H9 (cell line): ENCODE measurements around the gene SPATA16. TPM values are rescaled to one million over a fixed set of nuclear protein-coding genes. Genes with fewer than 3 reads are reported as not detected.

Experiments used
- DNase-seq: peaks from one replicate; pipeline ENCODE4 v3.0.0-alpha.2; 2017
- H2AFZ ChIP-seq: one replicate; pipeline ENCODE4 v1.6.1; 2013; ENCODE audit warnings: mild to moderate bottlenecking, low read length, control low read depth, moderate library complexity
- H2AK5ac ChIP-seq: 2 replicates; pipeline ENCODE4 v1.6.1; 2013; ENCODE audit warnings: low read length, control low read depth, mixed read lengths; ENCODE audit not compliant: insufficient read length
- H2BK120ac ChIP-seq: one replicate; pipeline ENCODE4 v1.6.1; 2013; ENCODE audit warnings: low read depth, mild to moderate bottlenecking, low read length, control low read depth, inconsistent platforms; ENCODE audit not compliant: poor library complexity, severe bottlenecking
- H2BK12ac ChIP-seq: 2 replicates; pipeline ENCODE4 v1.6.1; 2013; ENCODE audit warnings: low read length, control low read depth, mixed read lengths, low read depth; ENCODE audit not compliant: insufficient read length
- H2BK15ac ChIP-seq: 2 replicates; pipeline ENCODE4 v1.6.1; 2013; ENCODE audit warnings: low read depth, low read length, control low read depth
- H2BK20ac ChIP-seq: one replicate; pipeline ENCODE4 v1.6.1; 2013; ENCODE audit warnings: low read depth, mild to moderate bottlenecking, low read length, control low read depth, inconsistent platforms; ENCODE audit not compliant: poor library complexity, severe bottlenecking
- H2BK5ac ChIP-seq: 2 replicates; pipeline ENCODE4 v1.6.1; 2013; ENCODE audit warnings: low read length, control low read depth, mixed read lengths; ENCODE audit not compliant: insufficient read length
- H3K14ac ChIP-seq: 2 replicates; pipeline ENCODE4 v1.6.1; 2013; ENCODE audit warnings: low read length, control low read depth; ENCODE audit not compliant: insufficient read depth
- H3K18ac ChIP-seq: 2 replicates; pipeline ENCODE4 v1.6.1; 2013; ENCODE audit warnings: low read depth, mild to moderate bottlenecking, mixed read lengths, low read length, control low read depth; ENCODE audit not compliant: insufficient read length
- H3K23ac ChIP-seq: 2 replicates; pipeline ENCODE4 v1.6.1; 2013; ENCODE audit warnings: low read length, control low read depth, mixed read lengths, low read depth; ENCODE audit not compliant: insufficient read length
- H3K23me2 ChIP-seq: 2 replicates; pipeline ENCODE4 v1.6.1; 2013; ENCODE audit warnings: low read depth, mild to moderate bottlenecking, mixed read lengths, low read length, control low read depth; ENCODE audit not compliant: insufficient read length, poor library complexity, severe bottlenecking
- H3K27ac ChIP-seq: 2 replicates; pipeline ENCODE4 v1.5.1; 2013; ENCODE audit warnings: low read length, control low read depth, mixed read lengths, low read depth; ENCODE audit not compliant: insufficient read length
- H3K27me3 ChIP-seq: 2 replicates; pipeline ENCODE4 v1.6.1; 2013; ENCODE audit warnings: low read length, control low read depth, inconsistent platforms; ENCODE audit not compliant: insufficient read depth
- H3K4ac ChIP-seq: 2 replicates; pipeline ENCODE4 v1.6.1; 2013; ENCODE audit warnings: low read depth, mild to moderate bottlenecking, control low read depth, inconsistent platforms, low read length, moderate library complexity
- H3K4me1 ChIP-seq: 2 replicates; pipeline ENCODE4 v1.6.1; 2013; ENCODE audit warnings: low read length, control low read depth, inconsistent platforms; ENCODE audit not compliant: insufficient read depth
- H3K4me2 ChIP-seq: 2 replicates; pipeline ENCODE4 v1.6.1; 2013; ENCODE audit warnings: low read length, control low read depth, mixed read lengths; ENCODE audit not compliant: insufficient read length, insufficient read depth
- H3K56ac ChIP-seq: 2 replicates; pipeline ENCODE4 v1.6.1; 2013; ENCODE audit warnings: low read depth, mild to moderate bottlenecking, mixed read lengths, low read length, control low read depth; ENCODE audit not compliant: insufficient read length
- H3K79me1 ChIP-seq: 2 replicates; pipeline ENCODE4 v1.6.1; 2013; ENCODE audit warnings: low read depth, mild to moderate bottlenecking, moderate library complexity, low read length, control low read depth, inconsistent platforms; ENCODE audit not compliant: insufficient read depth, poor library complexity, severe bottlenecking
- H3K79me2 ChIP-seq: 2 replicates; pipeline ENCODE4 v1.6.1; 2013; ENCODE audit warnings: low read length, control low read depth, inconsistent platforms; ENCODE audit not compliant: insufficient read depth
- H3K9ac ChIP-seq: 2 replicates; pipeline ENCODE4 v1.6.1; 2013; ENCODE audit warnings: low read length, control low read depth, mixed read lengths; ENCODE audit not compliant: insufficient read length; ENCODE audit errors: extremely low read depth
- H3K9me3 ChIP-seq: one replicate; pipeline ENCODE4 v1.6.1; 2013; ENCODE audit warnings: low read depth, low read length, inconsistent platforms; ENCODE audit not compliant: control insufficient read depth
- H3T11ph ChIP-seq: one replicate; pipeline ENCODE4 v1.6.1; 2013; ENCODE audit warnings: mild to moderate bottlenecking, low read length, control low read depth, inconsistent platforms
- H4K20me1 ChIP-seq: one replicate; pipeline ENCODE4 v1.6.1; 2013; ENCODE audit not compliant: control insufficient read depth, insufficient read length, insufficient read depth
- H4K5ac ChIP-seq: 2 replicates; pipeline ENCODE4 v1.6.1; 2013; ENCODE audit warnings: low read depth, mild to moderate bottlenecking, mixed read lengths, low read length, control low read depth; ENCODE audit not compliant: insufficient read length
- H4K8ac ChIP-seq: replicated peaks from 2 replicates; pipeline ENCODE4 v1.6.1; 2013; ENCODE audit warnings: low read length, control low read depth, mixed read lengths, low read depth; ENCODE audit not compliant: insufficient read length
- H4K91ac ChIP-seq: 2 replicates; pipeline ENCODE4 v1.6.1; 2013; ENCODE audit warnings: low read depth, mild to moderate bottlenecking, moderate library complexity, mixed read lengths, low read length, control low read depth; ENCODE audit not compliant: insufficient read length
- H3K27ac Mint-ChIP-seq, 3 experiments: 2 replicates in 2 of 3; 3 replicates in 1 of 3; pipeline ENCODE4 v1.8.0; 2020 to 2021; ENCODE audit warnings: mixed read lengths in 3 of 3, mild to moderate bottlenecking in 1 of 3, moderate library complexity in 1 of 3
- H3K27me3 Mint-ChIP-seq: 2 replicates; pipeline ENCODE4 v1.8.0; 2021; ENCODE audit warnings: low read depth, mild to moderate bottlenecking, moderate library complexity, mixed read lengths
- H3K36me3 Mint-ChIP-seq, 3 experiments: 2 replicates in 2 of 3; 3 replicates in 1 of 3; pipeline ENCODE4 v1.8.0; 2020 to 2021; ENCODE audit warnings: low read depth in 3 of 3, mixed read lengths in 3 of 3; ENCODE audit not compliant: insufficient read depth in 1 of 3
- H3K4me1 Mint-ChIP-seq, 2 experiments: 2 replicates each; pipeline ENCODE4 v1.8.0; 2020; ENCODE audit warnings: mixed read lengths in 2 of 2
- H3K4me3 Mint-ChIP-seq, 2 experiments: 2 replicates in 1 of 2; 3 replicates in 1 of 2; pipeline ENCODE4 v1.8.0; 2020 to 2021; ENCODE audit warnings: mild to moderate bottlenecking in 2 of 2, mixed read lengths in 2 of 2, moderate library complexity in 1 of 2
- H3K9me3 Mint-ChIP-seq, 2 experiments: 2 replicates in 1 of 2; 3 replicates in 1 of 2; pipeline ENCODE4 v1.8.0; 2020; ENCODE audit warnings: mild to moderate bottlenecking in 2 of 2, mixed read lengths in 2 of 2, moderate library complexity in 1 of 2
- WGBS: extraction: QIAGEN DNeasy Blood & Tissue Kit; methylation state at CpG from one replicate; pipeline ENCODE4 v1.1.7; 2013; ENCODE audit warnings: missing lambda C conversion rate, low lambda C conversion rate, mixed read lengths; ENCODE audit not compliant: insufficient read length; ENCODE audit errors: extremely low coverage; 5-methylcytosine and 5-hydroxymethylcytosine counted together
- total RNA-seq: library from RNA; stranded (reverse); gene quantifications from 2 replicates; pipeline ENCODE4 v1.2.1, GENCODE V29; 2021
- TF ChIP-seq, protein P1 (sequence below): fragments of 200-600 bp; sonication (generic); conservative IDR thresholded peaks from 3 replicates; pipeline ENCODE4 v1.8.0; 2021; ENCODE audit warnings: antibody characterized with exemption, mild to moderate bottlenecking

SPATA16 gene
- total RNA-seq, 1 experiment from 2014 or later: not detected

DNA sequence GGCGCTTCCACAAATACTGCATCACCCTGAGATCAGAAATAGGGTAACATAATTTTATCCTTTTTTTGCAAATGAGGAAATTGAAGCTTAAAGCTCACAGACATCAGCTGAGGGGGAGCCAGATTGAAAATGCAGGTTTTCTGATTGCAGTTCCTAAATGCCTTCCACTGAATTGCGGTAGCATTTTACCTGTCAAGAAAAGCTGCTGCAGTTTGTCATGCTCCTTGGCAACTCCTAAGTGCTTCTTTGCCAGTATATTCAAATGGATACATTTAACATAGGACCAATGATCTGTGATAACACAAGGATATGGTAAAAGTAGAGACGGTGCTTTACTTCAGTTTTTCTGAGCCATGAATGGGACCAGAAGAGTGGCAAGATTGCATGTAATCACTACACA lies 50.5 kb downstream of the SPATA16 start:
- Histone ChIP-seq H3K27ac (no peak overlapping the region), H3K9me3 (no peaks in the 10 kb centered on the region), H3K56ac (no peak overlapping the region), H2BK15ac (no peak overlapping the region), H3K79me2 (no peaks in the 10 kb centered on the region), H3K27me3 (no peaks in the 10 kb centered on the region), H4K91ac (no peak overlapping the region), H2AK5ac (no peak overlapping the region), H3K18ac (no peak overlapping the region), H2BK20ac (no peak overlapping the region), H3K4me1 (no peaks in the 10 kb centered on the region), H4K5ac (no peak overlapping the region), H4K20me1 (no peaks in the 10 kb centered on the region), H2BK120ac (no peak overlapping the region), H3K14ac (no peak overlapping the region), H3K79me1 (no peaks in the 10 kb centered on the region), H3K23me2 (no peaks in the 10 kb centered on the region), H2BK5ac (no peak overlapping the region), H3K9ac (no peak overlapping the region), H3K4ac (no peak overlapping the region), H2AFZ (no peak overlapping the region), H2BK12ac (no peak overlapping the region), H3K4me2 (no peak overlapping the region), H3T11ph (no peak overlapping the region), H4K8ac (no peak overlapping the region), H3K23ac (no peak overlapping the region)
- Mint-ChIP-seq H3K27me3 (no peaks in the 10 kb centered on the region), H3K4me1 (no peaks in the 10 kb centered on the region), H3K4me3 (no peak overlapping the region), H3K36me3 (peaks cover 0 to 11% (median 2%) of the 10 kb centered on the region in 3 experiments; a peak in 3 of 7 replicates), H3K9me3 (peaks cover 5 to 14% of the 10 kb centered on the region in 2 experiments; a peak in 4 of 5 replicates), H3K27ac (no peak overlapping the region)
- WGBS: no CpG with 5 or more reads among the region's 3 CpGs
- TF ChIP-seq, protein P1, sequence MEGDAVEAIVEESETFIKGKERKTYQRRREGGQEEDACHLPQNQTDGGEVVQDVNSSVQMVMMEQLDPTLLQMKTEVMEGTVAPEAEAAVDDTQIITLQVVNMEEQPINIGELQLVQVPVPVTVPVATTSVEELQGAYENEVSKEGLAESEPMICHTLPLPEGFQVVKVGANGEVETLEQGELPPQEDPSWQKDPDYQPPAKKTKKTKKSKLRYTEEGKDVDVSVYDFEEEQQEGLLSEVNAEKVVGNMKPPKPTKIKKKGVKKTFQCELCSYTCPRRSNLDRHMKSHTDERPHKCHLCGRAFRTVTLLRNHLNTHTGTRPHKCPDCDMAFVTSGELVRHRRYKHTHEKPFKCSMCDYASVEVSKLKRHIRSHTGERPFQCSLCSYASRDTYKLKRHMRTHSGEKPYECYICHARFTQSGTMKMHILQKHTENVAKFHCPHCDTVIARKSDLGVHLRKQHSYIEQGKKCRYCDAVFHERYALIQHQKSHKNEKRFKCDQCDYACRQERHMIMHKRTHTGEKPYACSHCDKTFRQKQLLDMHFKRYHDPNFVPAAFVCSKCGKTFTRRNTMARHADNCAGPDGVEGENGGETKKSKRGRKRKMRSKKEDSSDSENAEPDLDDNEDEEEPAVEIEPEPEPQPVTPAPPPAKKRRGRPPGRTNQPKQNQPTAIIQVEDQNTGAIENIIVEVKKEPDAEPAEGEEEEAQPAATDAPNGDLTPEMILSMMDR: no peak
- no peak for DNase-seq
